ENCODE results near the gene AHSA1. TPM values are rescaled to one million over a fixed set of nuclear protein-coding genes. Genes with fewer than 3 reads are reported as not detected.

The AHSA1 gene
- total and polyA plus RNA-seq, 12 donors: 88.2 to 247 (median 166) TPM

GRCh38 chr14:77502109-77502782, 44.4 kb downstream of the AHSA1 start:
- WGBS, 2 donors: 79 to 83% methylated on average over 11 of the region's 11 CpGs
- no peak for TF ChIP-seq CTCF (IDR thresholded peaks at IDR 0.05)
- peaks cover 12 to 40% (median 29%) of the 10 kb centered on the region in 7 donors for H3K27me3 ChIP-seq
- peaks cover 4 to 16% (median 11%) of the 10 kb centered on the region in 9 donors for H3K4me1 ChIP-seq
- H3K36me3 ChIP-seq: peaks cover 0 to 13% (median 0%) of the 10 kb centered on the region in 9 donors
- ATAC-seq (no peak), DNase-seq (no peak)
- H3K27ac ChIP-seq: no peak overlapping the region
- intact Hi-C loops (cut with DNase I): no loop called here
- peaks cover 0 to 14% (median 5%) of the 10 kb centered on the region in 11 donors for H3K9me3 ChIP-seq
- no peak overlapping the region for H3K4me3 ChIP-seq

- peaks cover 0 to 22% (median 7%) of the 10 kb centered on the region in 9 donors for H3K36me3 ChIP-seq
- no peak overlapping the region for H3K4me3 ChIP-seq
- H3K27ac ChIP-seq: no peak overlapping the region
- ATAC-seq (no peak), DNase-seq (no peak)
- H3K27me3 ChIP-seq: peaks cover 10 to 32% (median 22%) of the 10 kb centered on the region in 7 donors
- WGBS, 2 donors: 96% methylated on average over 5 of the region's 5 CpGs
- intact Hi-C loops (cut with DNase I): no loop called here
- H3K9me3 ChIP-seq: peaks cover 0 to 14% (median 5%) of the 10 kb centered on the region in 11 donors
- TF ChIP-seq CTCF (IDR thresholded peaks at IDR 0.05): no peak
- H3K4me1 ChIP-seq: peaks cover 3 to 12% (median 7%) of the 10 kb centered on the region in 9 donors
Measured at GRCh38 chr14:77503138-77503537, 45.2 kb downstream of the AHSA1 start.

- WGBS, 2 donors: 71 to 80% methylated on average over 4 of the region's 4 CpGs
- TF ChIP-seq CTCF (IDR thresholded peaks at IDR 0.05): no peak
- Histone ChIP-seq H3K27ac (no peak overlapping the region), H3K9me3 (peaks cover 0 to 14% (median 5%) of the 10 kb centered on the region in 11 donors), H3K36me3 (peaks cover 0 to 40% (median 7%) of the 10 kb centered on the region in 9 donors), H3K4me1 (no peaks in the 10 kb centered on the region), H3K27me3 (peaks cover 0 to 13% (median 3%) of the 10 kb centered on the region in 7 donors), H3K4me3 (no peak overlapping the region)
- no peak for DNase-seq
- no peak for ATAC-seq
- intact Hi-C loops (cut with DNase I): no loop called here
Measured at GRCh38 chr14:77505031-77505430, 47.1 kb downstream of the AHSA1 start.

- 98 to 100% methylated on average over 3 of the region's 3 CpGs for WGBS, 2 donors
- DNase-seq: no peak
- no peaks in the 10 kb centered on the region for H3K27me3 ChIP-seq
Measured at GRCh38 chr14:77507762-77508161, 49.9 kb downstream of the AHSA1 start.

More at GRCh38 chr14:77507762-77508161, 49.9 kb downstream of the AHSA1 start:
- peaks cover 0 to 67% (median 22%) of the 10 kb centered on the region in 9 donors for H3K36me3 ChIP-seq
- H3K9me3 ChIP-seq: peaks cover 0 to 14% (median 5%) of the 10 kb centered on the region in 11 donors
- intact Hi-C loops (cut with DNase I): loop anchor here in 1 of 10 donors (2.0 kb wide), 1 partner anchor 31 kb away; no protein-coding TSS in a partner anchor
- H3K4me1 ChIP-seq: no peaks in the 10 kb centered on the region
- TF ChIP-seq CTCF (IDR thresholded peaks at IDR 0.05): no peak
- H3K4me3 ChIP-seq: no peak overlapping the region
- H3K27ac ChIP-seq: no peak overlapping the region
- no peak for ATAC-seq

All from heart right ventricle (tissue), 16 donors.